Medulla oblongata (tissue), 1 donor: ENCODE data around the gene TNS2.

Experiments
- DNase-seq: peaks from one replicate; pipeline ENCODE4 v3.0.0-alpha.2; 2015; ENCODE audit errors: extremely low spot score

Gene TNS2

DNA sequence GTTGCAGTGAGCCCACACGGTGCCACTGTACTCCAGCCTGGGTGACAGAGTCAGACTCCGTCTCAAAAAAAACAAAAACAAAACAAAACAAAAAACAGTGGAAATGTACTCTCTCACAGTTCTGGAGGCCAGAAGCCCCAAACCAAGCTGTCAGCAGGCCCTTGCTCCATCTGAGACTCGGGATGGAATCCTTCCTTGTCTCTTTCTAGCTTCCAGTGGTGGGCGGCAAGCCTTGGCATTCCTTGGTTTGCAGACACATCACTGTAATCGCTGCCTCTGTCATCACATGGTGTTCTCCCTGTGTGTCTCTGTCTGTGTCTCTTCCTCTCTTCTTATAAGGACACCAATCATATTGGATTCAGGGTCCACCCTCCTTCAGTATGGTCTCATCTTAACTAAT lies 6.4 kb downstream of the TNS2 start:
- DNase-seq, result no peak

- no peak for DNase-seq
Measured at GRCh38 chr12:53056901-53057300, 7.0 kb downstream of the TNS2 start.

DNA sequence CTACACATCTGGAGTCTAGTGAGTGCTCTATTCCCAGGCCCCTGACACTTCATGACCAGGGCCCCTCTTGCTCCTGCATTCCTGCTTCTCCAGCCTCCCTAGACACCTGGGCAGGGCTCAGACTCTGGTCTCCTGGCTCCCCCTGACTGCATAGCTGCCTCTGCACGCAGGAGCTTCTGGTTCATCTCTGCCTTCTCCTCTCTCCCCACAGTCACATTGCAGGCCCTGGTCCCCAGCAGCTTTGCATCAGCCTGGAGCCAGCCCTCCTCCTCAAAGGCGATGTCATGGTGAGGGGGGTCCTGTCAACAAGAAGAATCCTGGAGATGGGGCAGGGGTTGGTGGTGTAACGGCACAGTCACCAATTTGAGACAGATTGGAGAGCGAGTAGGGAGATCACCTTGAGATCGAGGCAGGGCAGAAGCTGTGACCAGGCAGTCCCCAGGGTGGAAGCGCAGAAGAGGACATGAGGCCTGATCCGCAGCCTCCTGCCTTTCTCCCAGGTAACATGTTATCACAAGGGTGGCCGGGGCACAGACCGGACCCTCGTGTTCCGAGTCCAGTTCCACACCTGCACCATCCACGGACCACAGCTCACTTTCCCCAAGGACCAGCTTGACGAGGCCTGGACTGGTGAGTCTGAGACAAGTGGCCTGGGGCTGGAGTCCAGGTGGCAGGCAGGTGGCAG lies 8.1 kb downstream of the TNS2 start:
- no peak for DNase-seq

DNA sequence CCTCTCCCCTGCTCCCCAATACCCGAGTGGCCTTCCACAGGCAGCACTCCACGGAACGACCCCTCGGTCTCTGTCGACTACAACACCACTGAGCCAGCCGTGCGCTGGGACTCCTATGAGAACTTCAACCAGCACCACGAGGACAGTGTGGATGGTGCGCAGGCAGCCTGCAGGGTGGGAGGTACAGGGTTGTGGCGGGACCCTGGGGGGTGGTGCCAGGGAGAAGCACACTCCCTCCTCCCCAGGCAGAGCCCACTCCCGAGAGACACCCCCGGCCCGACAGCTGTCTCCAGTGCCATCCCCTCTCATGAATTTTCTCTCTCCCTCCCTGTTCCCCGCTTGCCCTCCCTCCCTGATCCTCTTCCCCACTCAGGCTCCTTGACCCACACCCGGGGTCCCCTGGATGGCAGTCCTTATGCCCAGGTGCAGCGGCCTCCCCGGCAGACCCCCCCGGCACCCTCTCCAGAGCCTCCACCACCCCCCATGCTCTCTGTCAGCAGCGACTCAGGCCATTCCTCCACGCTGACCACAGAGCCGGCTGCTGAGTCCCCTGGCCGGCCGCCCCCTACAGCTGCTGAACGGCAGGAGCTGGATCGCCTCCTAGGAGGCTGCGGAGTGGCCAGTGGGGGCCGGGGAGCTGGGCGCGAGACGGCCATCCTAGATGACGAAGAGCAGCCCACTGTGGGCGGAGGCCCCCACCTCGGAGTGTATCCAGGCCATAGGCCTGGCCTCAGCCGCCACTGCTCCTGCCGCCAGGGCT lies 9.0 kb downstream of the TNS2 start:
- DNase-seq, result no peak

DNA sequence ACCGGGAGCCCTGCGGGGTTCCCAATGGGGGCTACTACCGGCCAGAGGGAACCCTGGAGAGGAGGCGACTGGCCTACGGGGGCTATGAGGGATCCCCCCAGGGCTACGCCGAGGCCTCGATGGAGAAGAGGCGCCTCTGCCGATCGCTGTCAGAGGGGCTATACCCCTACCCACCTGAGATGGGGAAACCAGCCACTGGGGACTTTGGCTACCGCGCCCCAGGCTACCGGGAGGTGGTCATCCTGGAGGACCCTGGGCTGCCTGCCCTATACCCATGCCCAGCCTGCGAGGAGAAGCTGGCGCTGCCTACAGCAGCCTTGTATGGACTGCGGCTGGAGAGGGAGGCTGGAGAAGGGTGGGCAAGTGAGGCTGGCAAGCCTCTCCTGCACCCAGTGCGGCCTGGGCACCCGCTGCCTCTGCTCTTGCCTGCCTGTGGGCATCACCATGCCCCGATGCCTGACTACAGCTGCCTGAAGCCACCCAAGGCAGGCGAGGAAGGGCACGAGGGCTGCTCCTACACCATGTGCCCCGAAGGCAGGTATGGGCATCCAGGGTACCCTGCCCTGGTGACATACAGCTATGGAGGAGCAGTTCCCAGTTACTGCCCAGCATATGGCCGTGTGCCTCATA lies 9.7 kb downstream of the TNS2 start:
- DNase-seq, result no peak

DNA sequence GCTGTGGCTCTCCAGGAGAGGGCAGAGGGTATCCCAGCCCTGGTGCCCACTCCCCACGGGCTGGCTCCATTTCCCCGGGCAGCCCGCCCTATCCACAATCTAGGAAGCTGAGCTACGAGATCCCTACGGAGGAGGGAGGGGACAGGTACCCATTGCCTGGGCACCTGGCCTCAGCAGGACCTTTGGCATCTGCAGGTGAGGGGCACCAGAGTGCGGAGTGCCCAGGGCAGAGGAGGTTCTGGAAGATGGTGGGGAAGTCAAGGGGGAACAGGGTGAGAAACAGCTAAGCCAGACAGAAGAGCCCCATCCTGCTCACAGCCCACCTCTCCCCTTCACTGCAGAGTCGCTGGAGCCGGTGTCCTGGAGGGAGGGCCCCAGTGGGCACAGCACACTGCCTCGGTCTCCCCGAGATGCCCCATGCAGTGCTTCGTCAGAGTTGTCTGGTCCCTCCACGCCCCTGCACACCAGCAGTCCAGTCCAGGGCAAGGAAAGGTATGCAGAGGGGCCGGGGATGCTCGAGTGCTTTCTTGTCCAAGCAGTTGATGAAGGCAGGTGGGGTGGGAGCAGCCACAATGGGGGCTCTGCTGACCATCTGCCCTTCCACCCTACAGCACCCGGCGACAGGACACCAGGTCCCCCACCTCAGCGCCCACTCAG lies 10.3 kb downstream of the TNS2 start:
- DNase-seq, result no peak

GRCh38 chr12:53060721-53061276 lies 10.9 kb downstream of the TNS2 start:
- DNase-seq, result no peak

DNA sequence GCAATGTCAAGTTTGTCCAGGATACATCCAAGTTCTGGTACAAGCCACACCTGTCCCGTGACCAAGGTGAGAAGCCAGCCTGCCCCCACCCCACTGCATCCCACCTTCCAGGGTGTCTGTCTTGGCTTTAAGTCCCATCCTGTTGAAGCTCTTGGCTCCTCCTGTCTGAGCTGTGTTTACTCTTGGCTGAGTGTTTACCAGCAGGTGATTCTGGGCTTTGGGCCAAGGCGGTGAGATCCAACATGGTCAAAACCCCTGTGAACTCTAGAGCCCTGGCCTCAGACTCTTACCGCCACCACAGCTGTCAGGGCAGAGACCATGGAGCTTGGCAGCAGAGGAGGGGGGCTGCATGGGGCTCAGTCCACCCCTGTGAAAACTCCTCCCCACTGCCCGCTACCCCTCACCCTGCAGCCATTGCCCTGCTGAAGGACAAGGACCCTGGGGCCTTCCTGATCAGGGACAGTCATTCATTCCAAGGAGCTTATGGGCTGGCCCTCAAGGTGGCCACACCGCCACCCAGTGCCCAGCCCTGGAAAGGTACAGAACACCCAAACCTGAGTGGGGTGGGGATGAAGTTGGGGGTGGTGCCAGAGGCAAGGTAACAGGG lies 11.6 kb downstream of the TNS2 start:
- no peak for DNase-seq

DNA sequence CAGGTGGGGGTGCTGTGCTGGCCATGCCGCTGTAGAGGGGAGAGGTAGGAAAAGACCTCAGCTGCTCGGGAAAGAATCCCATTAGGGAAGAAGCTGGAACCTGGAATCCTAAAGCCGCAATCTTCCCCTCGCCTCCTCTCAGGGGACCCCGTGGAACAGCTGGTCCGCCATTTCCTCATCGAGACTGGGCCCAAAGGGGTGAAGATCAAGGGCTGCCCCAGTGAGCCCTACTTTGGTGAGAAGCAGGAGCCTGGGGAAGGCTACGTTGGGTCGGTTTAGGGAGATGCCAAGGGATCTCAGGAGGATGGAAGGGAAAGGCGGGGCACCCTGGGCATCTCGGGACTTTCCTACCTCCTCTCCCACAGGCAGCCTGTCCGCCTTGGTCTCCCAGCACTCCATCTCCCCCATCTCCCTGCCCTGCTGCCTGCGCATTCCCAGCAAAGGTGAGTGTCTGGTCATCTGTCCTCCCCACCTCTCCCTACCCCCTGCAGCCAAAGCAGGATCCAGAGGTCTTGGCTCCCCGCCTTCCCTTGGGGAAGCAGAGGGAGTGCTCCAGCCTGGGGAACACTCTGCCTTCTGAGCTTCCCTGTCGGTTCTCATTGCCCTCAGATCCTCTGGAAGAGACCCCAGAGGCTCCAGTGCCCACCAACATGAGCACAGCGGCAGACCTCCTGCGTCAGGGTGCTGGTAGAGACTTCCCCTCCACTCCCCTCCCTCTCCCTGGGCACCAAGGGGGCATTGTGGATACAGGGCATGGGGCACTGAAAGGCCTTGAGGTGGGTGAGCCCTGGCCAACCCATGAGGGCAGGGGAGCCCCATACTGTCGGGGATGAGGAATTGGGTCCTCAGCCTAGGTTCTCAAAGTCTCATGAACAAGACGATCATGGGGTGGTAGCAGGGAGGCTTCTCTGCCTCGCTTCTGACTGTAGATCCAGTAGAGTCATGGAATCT lies 12.4 kb downstream of the TNS2 start:
- DNase-seq, result no peak

DNA sequence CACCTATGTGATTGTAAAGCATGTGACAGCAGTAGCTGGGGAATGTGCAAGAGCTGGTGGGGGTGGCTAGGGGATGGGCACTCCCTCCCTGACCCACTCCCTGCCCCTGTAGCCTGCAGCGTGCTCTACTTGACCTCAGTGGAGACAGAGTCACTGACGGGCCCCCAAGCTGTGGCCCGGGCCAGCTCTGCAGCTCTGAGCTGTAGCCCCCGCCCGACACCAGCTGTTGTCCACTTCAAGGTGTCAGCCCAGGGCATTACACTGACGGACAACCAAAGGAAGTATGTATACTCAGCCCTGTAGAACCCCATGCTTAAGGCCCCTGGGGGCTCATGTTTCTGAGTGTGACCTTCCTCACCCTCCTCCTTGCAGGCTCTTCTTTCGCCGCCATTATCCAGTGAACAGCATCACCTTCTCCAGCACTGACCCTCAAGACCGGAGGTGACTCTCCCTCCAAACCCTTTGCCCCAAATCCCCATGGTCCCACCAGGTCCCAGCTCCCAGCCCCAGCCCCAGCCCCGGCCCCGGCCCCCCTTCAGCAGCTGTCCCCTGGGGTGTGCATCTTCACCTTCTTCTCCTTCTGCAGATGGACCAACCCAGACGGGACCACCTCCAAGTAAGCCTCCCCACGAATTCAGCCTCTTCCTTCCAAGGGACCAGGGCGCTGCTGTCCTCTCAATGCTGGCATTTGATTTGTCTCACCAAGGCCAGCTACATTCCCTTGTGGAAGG lies 13.3 kb downstream of the TNS2 start:
- DNase-seq, result no peak

DNA sequence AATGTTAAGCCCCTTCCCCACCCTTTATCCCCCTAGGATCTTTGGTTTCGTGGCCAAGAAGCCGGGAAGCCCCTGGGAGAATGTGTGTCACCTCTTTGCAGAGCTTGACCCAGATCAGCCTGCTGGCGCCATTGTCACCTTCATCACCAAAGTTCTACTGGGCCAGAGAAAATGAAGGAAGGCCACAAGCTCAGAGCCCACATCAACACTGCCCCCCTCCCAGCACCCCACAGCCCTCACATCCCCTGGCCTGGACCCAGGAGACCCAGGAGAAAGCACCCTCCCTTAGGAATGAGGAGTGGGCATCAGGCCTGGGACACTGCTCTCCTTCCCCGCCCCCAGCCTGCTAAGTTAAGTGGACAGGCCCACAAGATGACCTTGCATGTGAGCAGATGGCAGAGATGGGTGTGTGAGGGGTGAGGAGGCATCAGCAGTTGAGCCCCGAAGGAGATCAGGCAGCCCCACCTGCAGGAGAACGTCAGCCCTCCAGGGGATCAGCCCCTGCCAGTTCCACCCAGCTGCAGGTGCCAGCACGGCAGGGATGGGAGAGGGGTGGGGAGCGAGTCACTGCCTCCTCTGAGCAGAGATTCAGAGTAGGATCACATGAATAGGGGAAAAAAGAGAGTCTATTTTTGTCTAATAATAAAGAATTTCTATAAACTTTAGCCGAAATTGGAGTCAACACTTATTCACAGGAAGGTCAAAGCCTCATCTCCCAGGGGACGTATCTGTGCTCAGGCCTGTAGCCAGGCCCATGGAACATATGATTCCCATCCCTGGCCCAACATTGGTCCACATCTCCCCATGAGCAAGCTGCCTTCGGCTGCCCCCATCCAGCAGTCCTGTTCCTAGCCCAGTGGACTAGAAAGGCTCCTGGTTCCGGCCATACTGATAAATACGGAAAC lies 14.1 kb downstream of the TNS2 start:
- no peak for DNase-seq

GRCh38 chr12:53064613-53065436 lies 15.0 kb downstream of the TNS2 start:
- no peak for DNase-seq

DNA sequence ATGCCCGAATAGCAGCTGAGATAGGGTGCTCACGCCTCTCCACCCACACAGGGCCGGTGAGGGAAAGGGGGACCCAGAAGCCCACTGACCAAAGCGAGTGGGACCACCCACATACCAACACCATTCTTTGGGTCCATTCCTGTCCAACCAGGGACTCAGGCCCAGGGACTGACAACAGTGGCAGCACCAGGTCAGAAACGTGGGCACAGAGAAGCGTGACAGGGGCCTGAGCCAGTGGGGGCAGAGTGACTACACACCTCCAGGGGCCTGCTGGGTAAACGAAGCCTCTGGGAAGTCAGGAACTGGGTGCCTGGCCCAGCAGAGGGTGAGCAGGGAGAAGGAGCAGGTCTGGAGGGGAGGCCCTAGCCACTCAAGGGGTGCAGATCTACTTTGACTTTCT lies 15.6 kb downstream of the TNS2 start:
- DNase-seq, result no peak

DNA sequence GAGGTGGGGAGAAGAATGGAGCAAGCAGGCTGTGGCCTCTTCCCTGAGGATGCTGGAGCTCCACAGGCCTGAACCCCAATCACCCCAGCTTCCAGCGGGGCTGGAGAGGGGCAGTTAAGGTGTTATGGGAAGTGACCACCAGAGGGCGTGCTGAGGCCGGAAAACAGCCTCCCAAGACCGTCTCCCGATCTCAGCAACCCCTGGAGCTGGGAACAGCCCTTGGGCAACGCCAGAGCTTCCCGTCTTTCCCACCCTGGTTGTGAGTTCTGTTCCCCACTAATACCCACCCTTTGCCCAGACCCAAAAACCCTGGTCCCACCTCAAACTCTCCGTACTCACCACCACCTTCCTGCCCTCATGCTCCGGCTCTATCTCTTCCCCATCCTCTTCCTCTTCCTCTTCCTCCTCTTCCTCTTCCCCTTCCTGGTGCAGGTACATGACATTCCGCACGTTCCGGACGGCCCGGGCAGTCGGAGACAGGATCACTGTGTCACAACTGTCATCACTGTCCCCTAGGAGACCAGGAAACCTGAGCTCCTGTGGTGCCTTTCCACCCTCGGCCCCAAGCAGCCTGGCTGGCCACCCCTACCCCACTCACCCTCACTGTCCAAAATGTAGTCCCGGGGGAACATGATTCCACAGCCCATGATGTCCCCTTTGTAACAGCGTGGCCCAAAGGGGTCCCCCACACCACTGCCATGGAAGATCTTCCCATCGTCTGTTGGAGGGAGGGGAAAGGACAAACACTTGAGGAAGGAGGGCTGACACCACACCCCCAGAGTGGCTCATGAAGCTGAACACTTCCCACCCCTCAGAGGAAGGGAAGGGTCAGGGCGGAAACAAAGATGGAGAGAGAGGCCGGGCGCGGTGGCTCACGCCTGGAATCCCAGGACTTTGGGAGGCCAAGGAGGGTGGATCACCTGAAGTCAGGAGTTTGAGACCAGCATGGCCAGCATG lies 16.4 kb downstream of the TNS2 start:
- DNase-seq, result peak; percentile 81

GRCh38 chr12:53067074-53067992 lies 17.5 kb downstream of the TNS2 start:
- no peak for DNase-seq
